Measurements from ENCODE around the gene MED17.
A peak's percentile ranks its signal among the peaks of the same experiment; 100 is the strongest.

MED17 gene

GRCh38 chr11:93849751-93850593 is 65.9 kb downstream of the MED17 start:
- DNase-seq, result peak in 6 of 56 donors; percentile 3 to 29 (median 12)

GRCh38 chr11:93850594-93851018 is 66.5 kb downstream of the MED17 start, which contains the start of gene VSTM5:
Gene VSTM5, minus strand, starts transcription at chr11:93850618. Its CDS starts 116 bp downstream, at chr11:93850502.
- DNase-seq, result no peak

- no peak for DNase-seq
These were observed 68.2 kb downstream of the MED17 start for GRCh38 chr11:93852242-93852641.

- no peak for DNase-seq
These were observed 73.5 kb downstream of the MED17 start for GRCh38 chr11:93857413-93858120.

- no peak for DNase-seq
These were observed 74.2 kb downstream of the MED17 start for GRCh38 chr11:93858121-93858775.

GRCh38 chr11:93861808-93862207 is 77.7 kb downstream of the MED17 start:
- DNase-seq, result no peak
